Activated T-cell treated with anti-CD3 and anti-CD28 coated beads, Interleukin-2, amount 50 U/mL, for 72 hours (primary cell): ENCODE data around the gene NPEPPS. TPM values are rescaled to one million over a fixed set of nuclear protein-coding genes. Genes with fewer than 3 reads are reported as not detected.
A peak's percentile ranks its signal among the peaks of the same experiment; 100 is the strongest.

Experiments
- ATAC-seq, 2 donors: fragments of 150-1000 bp; cut with Tn5 transposase; replicated peaks in 1 of 2; 2 replicates each; pipeline ENCODE4 v1.10.0; 2021; ENCODE audit warnings: moderate library complexity in 2 of 2, mild to moderate bottlenecking in 1 of 2
- DNase-seq, 2 donors: peaks; one replicate each; pipeline ENCODE4 v3.0.0; 2021 to 2022; ENCODE audit warnings: mixed read lengths in 1 of 2
- H3K27ac Mint-ChIP-seq: one replicate; pipeline ENCODE4 v1.8.0; 2022; ENCODE audit warnings: mild to moderate bottlenecking, moderate library complexity, mixed read lengths
- H3K27me3 Mint-ChIP-seq: one replicate; pipeline ENCODE4 v1.8.0; 2022; ENCODE audit warnings: low read depth, mixed read lengths
- H3K36me3 Mint-ChIP-seq, 2 donors: one replicate each; pipeline ENCODE4 v1.8.0; 2022; ENCODE audit warnings: mixed read lengths in 2 of 2, mild to moderate bottlenecking in 1 of 2; ENCODE audit not compliant: insufficient read depth in 2 of 2
- H3K4me1 Mint-ChIP-seq: one replicate; pipeline ENCODE4 v1.8.0; 2022; ENCODE audit warnings: low read depth, mixed read lengths
- H3K4me3 Mint-ChIP-seq, 2 donors: one replicate each; pipeline ENCODE4 v1.8.0; 2022; ENCODE audit warnings: mild to moderate bottlenecking in 2 of 2, mixed read lengths in 2 of 2, moderate library complexity in 2 of 2
- H3K9me3 Mint-ChIP-seq, 2 donors: one replicate each; pipeline ENCODE4 v1.8.0; 2022; ENCODE audit warnings: mixed read lengths in 2 of 2
- total RNA-seq, 2 donors: library from RNA; stranded (reverse); gene quantifications; one replicate each; pipeline ENCODE4 v1.2.3, GENCODE V29; 2022

NPEPPS gene
- total RNA-seq, 2 donors from 2014 or later = 157 to 163 TPM

DNA sequence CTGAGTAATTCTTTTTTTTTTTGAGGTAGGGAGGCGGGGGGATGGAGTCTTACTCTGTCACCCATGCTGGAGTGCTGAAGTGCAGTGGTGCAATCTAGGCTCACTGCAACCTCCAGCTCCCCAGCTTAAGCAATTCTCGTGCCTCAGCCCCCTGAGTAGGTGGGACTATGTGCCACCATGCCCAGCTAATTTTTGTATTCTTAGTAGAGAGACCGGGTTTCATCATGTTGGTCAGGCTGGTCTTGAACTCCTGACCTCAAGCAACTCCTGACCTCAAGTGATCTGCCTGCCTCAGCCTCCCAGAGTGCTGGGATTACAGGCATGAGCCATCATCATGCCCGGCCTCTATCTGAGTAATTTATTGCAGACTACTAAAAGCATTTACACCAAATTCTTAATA, 138.2 kb downstream of the NPEPPS start:
- DNase-seq (no peak), ATAC-seq (no peak)
- H3K4me1 Mint-ChIP-seq = peaks cover 33% of the 10 kb centered on the region
- H3K27me3 Mint-ChIP-seq = no peaks in the 10 kb centered on the region
- no peak overlapping the region for H3K27ac Mint-ChIP-seq
- H3K36me3 Mint-ChIP-seq = peaks cover 29 to 78% of the 10 kb centered on the region in 2 donors
- H3K9me3 Mint-ChIP-seq = no peaks in the 10 kb centered on the region
- no peak overlapping the region for H3K4me3 Mint-ChIP-seq

- ATAC-seq = peak in 1 of 2 donors; percentile 68
- H3K4me1 Mint-ChIP-seq = peaks cover 34% of the 10 kb centered on the region
- H3K9me3 Mint-ChIP-seq = no peaks in the 10 kb centered on the region
- H3K4me3 Mint-ChIP-seq = no peak overlapping the region
- no peaks in the 10 kb centered on the region for H3K27me3 Mint-ChIP-seq
- H3K27ac Mint-ChIP-seq = peak overlapping the region; percentile 91
- peaks cover 26 to 78% of the 10 kb centered on the region in 2 donors for H3K36me3 Mint-ChIP-seq
- DNase-seq = no peak
Observed at GRCh38 chr17:47670064-47670463, 139.2 kb downstream of the NPEPPS start.

Other genes starting within 250 kb of the NPEPPS start
- gene EFCAB13, start 207.2 kb upstream of the NPEPPS start, total RNA-seq = 1 to 10 TPM; 5.9 to 9.0 TPM
- 100 to 1,000 TPM; 581 to 729 TPM for gene KPNB1, start 118.8 kb downstream of the NPEPPS start, total RNA-seq
- gene TBKBP1, start 163.1 kb downstream of the NPEPPS start, total RNA-seq = 10 to 100 TPM; 24.2 to 28.7 TPM
- gene TBX21, start 202.1 kb downstream of the NPEPPS start, total RNA-seq = 10 to 100 TPM; 27.9 to 45.5 TPM